SK-N-SH (cell line): ENCODE data around the gene LMAN2. TPM values are rescaled to one million over a fixed set of nuclear protein-coding genes. Genes with fewer than 3 reads are reported as not detected.

Source experiments
- CTCF ChIA-PET: fragments of 300-600, 350-600 bp; formaldehyde crosslinking; extraction: SDS; loops from one replicate; lab custom pipeline; 2021; lab: Yijun Ruan, JAX
- POLR2A ChIA-PET: fragments of 350-600 bp; sonication (Branson Sonifier 250); formaldehyde crosslinking; extraction: SDS; loops from one replicate; lab custom pipeline; 2020; ENCODE audit warnings: antibody characterized with exemption, inconsistent platforms; lab: Yijun Ruan, JAX
- DNase-seq: peaks from one replicate; pipeline ENCODE4 v3.0.0; 2012
- H2AFZ ChIP-seq: fragments of 200-600 bp; sonication (generic); 2 replicates; pipeline ENCODE4 v1.8.1; 2016; ENCODE audit warnings: antibody characterized with exemption, mild to moderate bottlenecking, low read depth
- H3F3A ChIP-seq: fragments of 200-600 bp; sonication (generic); replicated peaks from 2 replicates; pipeline ENCODE3; 2016; ENCODE audit warnings: antibody characterized with exemption, mild to moderate bottlenecking; ENCODE audit not compliant: insufficient read depth
- H3K27ac ChIP-seq, 2 experiments: fragments of 200-500 bp in 1 of 2; fragments of 200-600 bp in 1 of 2; sonication (Bioruptor generic) in 1 of 2; sonication (generic), shearing (Covaris generic) in 1 of 2; 2 replicates each; pipeline versions ENCODE4 v1.5.1 to v1.6.1; 2014 to 2016; ENCODE audit warnings: low read depth in 2 of 2, inconsistent platforms in 1 of 2, low read length in 1 of 2, mild to moderate bottlenecking in 1 of 2, mixed read lengths in 1 of 2
- H3K27me3 ChIP-seq: fragments of 200-600 bp; sonication (generic), shearing (Covaris generic); 2 replicates; pipeline ENCODE4 v1.6.1; 2016; ENCODE audit warnings: mixed run types; ENCODE audit not compliant: insufficient read depth
- H3K36me3 ChIP-seq, 2 experiments: fragments of 200-500 bp in 1 of 2; fragments of 200-600 bp in 1 of 2; sonication (Bioruptor generic) in 1 of 2; sonication (generic) in 1 of 2; replicated peaks in 1 of 2; 2 replicates each; pipeline versions ENCODE3 to v1.5.1; 2014 to 2016; ENCODE audit warnings: low read length in 1 of 2, mild to moderate bottlenecking in 1 of 2; ENCODE audit not compliant: insufficient read depth in 2 of 2, control insufficient read depth in 1 of 2
- H3K4me1 ChIP-seq, 2 experiments: fragments of 200-500 bp in 1 of 2; fragments of 200-600 bp in 1 of 2; sonication (Bioruptor generic) in 1 of 2; sonication (generic), shearing (Covaris generic) in 1 of 2; 2 replicates each; pipeline versions ENCODE4 v1.5.1 to v1.6.1; 2014 to 2016; ENCODE audit warnings: low read depth in 1 of 2, low read length in 1 of 2, mixed run types in 1 of 2; ENCODE audit not compliant: insufficient read depth in 2 of 2, control insufficient read depth in 1 of 2
- H3K4me2 ChIP-seq: fragments of 200-600 bp; sonication (generic), shearing (Covaris generic); 2 replicates; pipeline ENCODE4 v1.6.1; 2017; ENCODE audit warnings: mixed run types
- H3K4me3 ChIP-seq, 2 experiments: fragments of 200-500 bp in 1 of 2; fragments of 200-600 bp in 1 of 2; sonication (Bioruptor generic) in 1 of 2; sonication (generic), shearing (Covaris generic) in 1 of 2; 2 replicates each; pipeline versions ENCODE4 v1.5.1 to v1.8.1; 2014 to 2016; ENCODE audit warnings: low read depth in 2 of 2, inconsistent platforms in 1 of 2, low read length in 1 of 2, mild to moderate bottlenecking in 1 of 2, mixed read lengths in 1 of 2, moderate library complexity in 1 of 2
- H3K79me2 ChIP-seq: fragments of 200-600 bp; sonication (generic); 2 replicates; pipeline ENCODE4 v1.8.1; 2017; ENCODE audit warnings: mild to moderate bottlenecking; ENCODE audit not compliant: insufficient read depth
- H3K9ac ChIP-seq: fragments of 200-600 bp; sonication (generic); 2 replicates; pipeline ENCODE4 v1.6.1; 2017; ENCODE audit warnings: mixed run types
- H3K9me2 ChIP-seq: fragments of 200-600 bp; sonication (generic); 2 replicates; pipeline ENCODE4 v1.6.1; 2017; ENCODE audit warnings: mixed run types
- H3K9me3 ChIP-seq: fragments of 200-600 bp; sonication (generic); 2 replicates; pipeline ENCODE4 v1.6.1; 2017; ENCODE audit warnings: mixed run types, mild to moderate bottlenecking, moderate library complexity
- H4K20me1 ChIP-seq: fragments of 200-600 bp; sonication (generic); 2 replicates; pipeline ENCODE4 v1.6.1; 2017; ENCODE audit warnings: mild to moderate bottlenecking, mixed run types; ENCODE audit not compliant: insufficient read depth
- ELF1 ChIP-seq: IDR thresholded peaks from 2 replicates; pipeline ENCODE4 v1.4.0; 2012
- EP300 ChIP-seq, 2 experiments: IDR thresholded peaks; 2 replicates each; pipeline versions ENCODE4 v1.4.0 to v1.6.1; 2012; ENCODE audit warnings: borderline replicate concordance in 1 of 2, low read depth in 1 of 2, low read length in 1 of 2
- EZH2phosphoT487 ChIP-seq: fragments of 200-600 bp; sonication (generic); IDR thresholded peaks from 2 replicates; pipeline ENCODE4 v1.6.1; 2017; ENCODE audit warnings: low read depth, mixed run types, mild to moderate bottlenecking, antibody characterized with exemption, moderate library complexity, borderline replicate concordance
- GABPA ChIP-seq: IDR thresholded peaks from 2 replicates; pipeline ENCODE4 v1.4.0; 2012; ENCODE audit warnings: low read depth, mild to moderate bottlenecking
- GATA2 ChIP-seq: sonication (generic); formaldehyde crosslinking; IDR thresholded peaks from 2 replicates; pipeline ENCODE4 v1.5.0; 2020; ENCODE audit warnings: mild to moderate bottlenecking, missing genetic modification reagents
- NFIC ChIP-seq: IDR thresholded peaks from 2 replicates; pipeline ENCODE4 v1.4.0; 2012; ENCODE audit warnings: borderline replicate concordance
- POLR2AphosphoS5 ChIP-seq: IDR thresholded peaks from 2 replicates; pipeline ENCODE4 v1.6.1; 2012; ENCODE audit warnings: low read depth, low read length
- RAD21 ChIP-seq: IDR thresholded peaks from 2 replicates; pipeline ENCODE4 v1.6.1; 2012; ENCODE audit warnings: mild to moderate bottlenecking, low read length
- RCOR1 ChIP-seq: fragments of 150-350 bp; IDR thresholded peaks from 2 replicates; pipeline ENCODE4 v1.6.1; 2017; ENCODE audit warnings: antibody characterized with exemption, low read length
- SIN3A ChIP-seq: IDR thresholded peaks from 2 replicates; pipeline ENCODE4 v1.6.1; 2012; ENCODE audit warnings: low read depth, mild to moderate bottlenecking, low read length, moderate library complexity, borderline replicate concordance
- TAF1 ChIP-seq: IDR thresholded peaks from 2 replicates; pipeline ENCODE4 v1.6.1; 2012; ENCODE audit warnings: low read depth, mild to moderate bottlenecking, low read length, moderate library complexity, borderline replicate concordance
- TEAD4 ChIP-seq: IDR thresholded peaks from 2 replicates; pipeline ENCODE4 v1.4.0; 2012; ENCODE audit warnings: mild to moderate bottlenecking, borderline replicate concordance; ENCODE audit not compliant: insufficient read depth
- YY1 ChIP-seq: IDR thresholded peaks from 2 replicates; pipeline ENCODE4 v1.4.0; 2012; ENCODE audit warnings: low read depth, mild to moderate bottlenecking
- WGBS: methylation state at CpG from one replicate; pipeline ENCODE4 v1.1.6; 2017; ENCODE audit warnings: low lambda C conversion rate; 5-methylcytosine and 5-hydroxymethylcytosine counted together
- polyA plus RNA-seq, 3 experiments: library from polyadenylated mRNA; depleted of rRNA; stranded (reverse); fragments of >200 nt; gene quantifications; 2 replicates each; pipeline ENCODE4 v1.2.3, GENCODE V29; 2012
- TF ChIP-seq, protein P1 (sequence below): IDR thresholded peaks from 2 replicates; pipeline ENCODE4 v1.4.0; 2012; ENCODE audit warnings: low read depth, borderline replicate concordance
- TF ChIP-seq, protein P2 (sequence below): IDR thresholded peaks from 2 replicates; pipeline ENCODE4 v1.4.0; 2012; ENCODE audit warnings: low read depth, borderline replicate concordance
- TF ChIP-seq, protein P3 (sequence below): IDR thresholded peaks from 2 replicates; pipeline ENCODE4 v1.6.1; 2012; ENCODE audit warnings: mild to moderate bottlenecking, low read depth, low read length, moderate library complexity
- TF ChIP-seq, protein P4 (sequence below): fragments of 200-600 bp; sonication (generic); IDR thresholded peaks from 2 replicates; pipeline ENCODE4 v1.6.1; 2017; ENCODE audit warnings: antibody characterized with exemption, mild to moderate bottlenecking, moderate library complexity

LMAN2 gene
- polyA plus RNA-seq, 1 of the 3 experiments (the other 2 are of a cell fraction): 500 TPM

DNA sequence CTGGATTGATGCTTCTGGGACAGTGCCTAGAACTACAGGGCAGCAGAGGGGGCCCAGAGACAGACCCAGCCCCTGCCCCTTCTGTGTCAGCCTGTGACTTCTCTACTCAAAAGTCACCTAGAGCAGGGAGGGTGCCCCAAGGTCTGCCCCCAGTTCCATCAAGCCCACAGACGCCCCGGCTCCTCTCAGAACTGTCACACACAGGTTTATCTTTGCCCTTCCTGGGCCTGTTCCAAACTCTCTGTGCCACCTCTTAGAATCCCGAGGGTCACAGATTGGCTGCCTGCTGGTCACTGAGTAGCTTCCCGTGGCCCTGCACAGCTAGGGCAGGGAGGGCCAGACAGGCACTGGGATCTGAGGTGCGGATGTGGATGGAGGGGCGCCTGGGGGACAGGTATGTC, 8.0 kb upstream of the LMAN2 start:
- H3K9ac ChIP-seq: no peak overlapping the region
- 87% methylated on average over 6 of the region's 6 CpGs for WGBS

DNA sequence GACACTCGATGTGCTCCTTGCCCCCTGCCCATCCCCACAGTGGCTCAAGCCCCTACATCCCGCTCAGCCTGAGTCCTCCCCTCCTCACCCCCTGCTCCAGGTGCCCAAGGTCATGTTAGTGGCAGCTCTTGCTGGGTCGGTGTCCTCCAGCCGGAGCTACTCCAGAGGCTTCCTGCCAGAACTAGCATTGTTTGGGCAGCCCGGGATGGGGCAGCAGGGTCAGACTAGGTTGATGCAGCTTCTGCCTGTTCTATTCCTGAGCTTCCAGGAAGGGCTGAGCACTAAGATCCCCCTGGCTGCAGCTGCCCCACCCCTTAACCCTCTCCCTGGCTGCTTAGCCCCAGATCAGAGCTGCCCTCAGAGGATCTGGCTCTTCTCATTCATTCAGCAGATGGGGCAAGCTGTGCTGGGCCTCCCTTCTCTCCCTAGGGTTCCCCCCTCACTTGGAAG, 6.9 kb upstream of the LMAN2 start:
- Histone ChIP-seq H3K27ac (no peak overlapping the region), H4K20me1 (no peaks in the 10 kb centered on the region), H3F3A (no peaks in the 10 kb centered on the region), H3K9me2 (no peaks in the 10 kb centered on the region), H3K9ac (no peak overlapping the region), H3K27me3 (no peaks in the 10 kb centered on the region), H3K36me3 (no peaks in the 10 kb centered on the region), H3K4me3 (no peak overlapping the region), H3K4me1 (peaks cover 0 to 11% of the 10 kb centered on the region in 2 experiments; a peak in 1 of 4 replicates), H3K4me2 (peak overlapping the region; percentile 67; the same call in 1 of the 2 replicates), H3K9me3 (no peaks in the 10 kb centered on the region), H3K79me2 (no peaks in the 10 kb centered on the region), H2AFZ (0 out of 2 replicates have a peak overlapping the region, but pooled peaks have one; percentile 51)
- POLR2A ChIA-PET: interaction anchor here (0.8 kb wide), 1 partner anchor 28 kb away, joined by 3 read pairs; no protein-coding TSS in a partner anchor
- WGBS: 58% methylated on average over 4 of the region's 5 CpGs
- CTCF ChIA-PET: interaction anchor here (0.7 to 1.4 kb wide), 3 partner anchors 11 to 45 kb away, joined by 3 to 4 read pairs (median 3); no protein-coding TSS in a partner anchor
- TF ChIP-seq SIN3A (no peak), RAD21 (no peak), TEAD4 (no peak), EP300 (IDR thresholded peaks at IDR 0.05; ENCODE audit: borderline replicate concordance in 1 of 2, low read depth in 1 of 2, low read length in 1 of 2) (no peak), YY1 (no peak), EZH2phosphoT487 (no peak), TAF1 (no peak), RCOR1 (no peak), GATA2 (CRISPR knock-in tag) (no peak), GABPA (no peak), NFIC (no peak)
- TF ChIP-seq, protein P1, sequence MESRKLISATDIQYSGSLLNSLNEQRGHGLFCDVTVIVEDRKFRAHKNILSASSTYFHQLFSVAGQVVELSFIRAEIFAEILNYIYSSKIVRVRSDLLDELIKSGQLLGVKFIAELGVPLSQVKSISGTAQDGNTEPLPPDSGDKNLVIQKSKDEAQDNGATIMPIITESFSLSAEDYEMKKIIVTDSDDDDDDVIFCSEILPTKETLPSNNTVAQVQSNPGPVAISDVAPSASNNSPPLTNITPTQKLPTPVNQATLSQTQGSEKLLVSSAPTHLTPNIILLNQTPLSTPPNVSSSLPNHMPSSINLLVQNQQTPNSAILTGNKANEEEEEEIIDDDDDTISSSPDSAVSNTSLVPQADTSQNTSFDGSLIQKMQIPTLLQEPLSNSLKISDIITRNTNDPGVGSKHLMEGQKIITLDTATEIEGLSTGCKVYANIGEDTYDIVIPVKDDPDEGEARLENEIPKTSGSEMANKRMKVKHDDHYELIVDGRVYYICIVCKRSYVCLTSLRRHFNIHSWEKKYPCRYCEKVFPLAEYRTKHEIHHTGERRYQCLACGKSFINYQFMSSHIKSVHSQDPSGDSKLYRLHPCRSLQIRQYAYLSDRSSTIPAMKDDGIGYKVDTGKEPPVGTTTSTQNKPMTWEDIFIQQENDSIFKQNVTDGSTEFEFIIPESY: no peak
- TF ChIP-seq, protein P2, sequence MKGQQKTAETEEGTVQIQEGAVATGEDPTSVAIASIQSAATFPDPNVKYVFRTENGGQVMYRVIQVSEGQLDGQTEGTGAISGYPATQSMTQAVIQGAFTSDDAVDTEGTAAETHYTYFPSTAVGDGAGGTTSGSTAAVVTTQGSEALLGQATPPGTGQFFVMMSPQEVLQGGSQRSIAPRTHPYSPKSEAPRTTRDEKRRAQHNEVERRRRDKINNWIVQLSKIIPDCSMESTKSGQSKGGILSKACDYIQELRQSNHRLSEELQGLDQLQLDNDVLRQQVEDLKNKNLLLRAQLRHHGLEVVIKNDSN: no peak
- TF ChIP-seq, protein P3, sequence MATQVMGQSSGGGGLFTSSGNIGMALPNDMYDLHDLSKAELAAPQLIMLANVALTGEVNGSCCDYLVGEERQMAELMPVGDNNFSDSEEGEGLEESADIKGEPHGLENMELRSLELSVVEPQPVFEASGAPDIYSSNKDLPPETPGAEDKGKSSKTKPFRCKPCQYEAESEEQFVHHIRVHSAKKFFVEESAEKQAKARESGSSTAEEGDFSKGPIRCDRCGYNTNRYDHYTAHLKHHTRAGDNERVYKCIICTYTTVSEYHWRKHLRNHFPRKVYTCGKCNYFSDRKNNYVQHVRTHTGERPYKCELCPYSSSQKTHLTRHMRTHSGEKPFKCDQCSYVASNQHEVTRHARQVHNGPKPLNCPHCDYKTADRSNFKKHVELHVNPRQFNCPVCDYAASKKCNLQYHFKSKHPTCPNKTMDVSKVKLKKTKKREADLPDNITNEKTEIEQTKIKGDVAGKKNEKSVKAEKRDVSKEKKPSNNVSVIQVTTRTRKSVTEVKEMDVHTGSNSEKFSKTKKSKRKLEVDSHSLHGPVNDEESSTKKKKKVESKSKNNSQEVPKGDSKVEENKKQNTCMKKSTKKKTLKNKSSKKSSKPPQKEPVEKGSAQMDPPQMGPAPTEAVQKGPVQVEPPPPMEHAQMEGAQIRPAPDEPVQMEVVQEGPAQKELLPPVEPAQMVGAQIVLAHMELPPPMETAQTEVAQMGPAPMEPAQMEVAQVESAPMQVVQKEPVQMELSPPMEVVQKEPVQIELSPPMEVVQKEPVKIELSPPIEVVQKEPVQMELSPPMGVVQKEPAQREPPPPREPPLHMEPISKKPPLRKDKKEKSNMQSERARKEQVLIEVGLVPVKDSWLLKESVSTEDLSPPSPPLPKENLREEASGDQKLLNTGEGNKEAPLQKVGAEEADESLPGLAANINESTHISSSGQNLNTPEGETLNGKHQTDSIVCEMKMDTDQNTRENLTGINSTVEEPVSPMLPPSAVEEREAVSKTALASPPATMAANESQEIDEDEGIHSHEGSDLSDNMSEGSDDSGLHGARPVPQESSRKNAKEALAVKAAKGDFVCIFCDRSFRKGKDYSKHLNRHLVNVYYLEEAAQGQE: no peak
- TF ChIP-seq, protein P4, sequence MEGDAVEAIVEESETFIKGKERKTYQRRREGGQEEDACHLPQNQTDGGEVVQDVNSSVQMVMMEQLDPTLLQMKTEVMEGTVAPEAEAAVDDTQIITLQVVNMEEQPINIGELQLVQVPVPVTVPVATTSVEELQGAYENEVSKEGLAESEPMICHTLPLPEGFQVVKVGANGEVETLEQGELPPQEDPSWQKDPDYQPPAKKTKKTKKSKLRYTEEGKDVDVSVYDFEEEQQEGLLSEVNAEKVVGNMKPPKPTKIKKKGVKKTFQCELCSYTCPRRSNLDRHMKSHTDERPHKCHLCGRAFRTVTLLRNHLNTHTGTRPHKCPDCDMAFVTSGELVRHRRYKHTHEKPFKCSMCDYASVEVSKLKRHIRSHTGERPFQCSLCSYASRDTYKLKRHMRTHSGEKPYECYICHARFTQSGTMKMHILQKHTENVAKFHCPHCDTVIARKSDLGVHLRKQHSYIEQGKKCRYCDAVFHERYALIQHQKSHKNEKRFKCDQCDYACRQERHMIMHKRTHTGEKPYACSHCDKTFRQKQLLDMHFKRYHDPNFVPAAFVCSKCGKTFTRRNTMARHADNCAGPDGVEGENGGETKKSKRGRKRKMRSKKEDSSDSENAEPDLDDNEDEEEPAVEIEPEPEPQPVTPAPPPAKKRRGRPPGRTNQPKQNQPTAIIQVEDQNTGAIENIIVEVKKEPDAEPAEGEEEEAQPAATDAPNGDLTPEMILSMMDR: no peak
- DNase-seq: no peak

More for the DNA sequence above, 8.0 kb upstream of the LMAN2 start:
- Histone ChIP-seq H3K27ac (no peak overlapping the region), H3K9me3 (no peaks in the 10 kb centered on the region), H2AFZ (no peak overlapping the region), H4K20me1 (no peaks in the 10 kb centered on the region), H3K9me2 (no peaks in the 10 kb centered on the region), H3K79me2 (no peaks in the 10 kb centered on the region), H3K4me2 (no peak overlapping the region), H3K27me3 (no peaks in the 10 kb centered on the region), H3K36me3 (no peaks in the 10 kb centered on the region)
- POLR2A ChIA-PET: no interaction called here
- DNase-seq: no peak
- TF ChIP-seq ELF1 (no peak), POLR2AphosphoS5 (no peak), TAF1 (no peak)
- TF ChIP-seq, all 33 proteins: peak for 0
- no peaks in the 10 kb centered on the region for H3F3A ChIP-seq
- CTCF ChIA-PET: interaction anchor here (1.2 to 1.7 kb wide), 2 partner anchors 10 to 98 kb away, joined by 3 to 4 read pairs; no protein-coding TSS in a partner anchor
- H3K4me1 ChIP-seq: peaks cover 4 to 15% of the 10 kb centered on the region in 2 experiments; a peak in 2 of 4 replicates
- no peak overlapping the region for H3K4me3 ChIP-seq
